ENCODE data around the gene ARHGDIG. TPM values are rescaled to one million over a fixed set of nuclear protein-coding genes. Genes with fewer than 3 reads are reported as not detected.

Gene ARHGDIG
- total RNA-seq, 6 experiments from 2014 or later = not detected

DNA sequence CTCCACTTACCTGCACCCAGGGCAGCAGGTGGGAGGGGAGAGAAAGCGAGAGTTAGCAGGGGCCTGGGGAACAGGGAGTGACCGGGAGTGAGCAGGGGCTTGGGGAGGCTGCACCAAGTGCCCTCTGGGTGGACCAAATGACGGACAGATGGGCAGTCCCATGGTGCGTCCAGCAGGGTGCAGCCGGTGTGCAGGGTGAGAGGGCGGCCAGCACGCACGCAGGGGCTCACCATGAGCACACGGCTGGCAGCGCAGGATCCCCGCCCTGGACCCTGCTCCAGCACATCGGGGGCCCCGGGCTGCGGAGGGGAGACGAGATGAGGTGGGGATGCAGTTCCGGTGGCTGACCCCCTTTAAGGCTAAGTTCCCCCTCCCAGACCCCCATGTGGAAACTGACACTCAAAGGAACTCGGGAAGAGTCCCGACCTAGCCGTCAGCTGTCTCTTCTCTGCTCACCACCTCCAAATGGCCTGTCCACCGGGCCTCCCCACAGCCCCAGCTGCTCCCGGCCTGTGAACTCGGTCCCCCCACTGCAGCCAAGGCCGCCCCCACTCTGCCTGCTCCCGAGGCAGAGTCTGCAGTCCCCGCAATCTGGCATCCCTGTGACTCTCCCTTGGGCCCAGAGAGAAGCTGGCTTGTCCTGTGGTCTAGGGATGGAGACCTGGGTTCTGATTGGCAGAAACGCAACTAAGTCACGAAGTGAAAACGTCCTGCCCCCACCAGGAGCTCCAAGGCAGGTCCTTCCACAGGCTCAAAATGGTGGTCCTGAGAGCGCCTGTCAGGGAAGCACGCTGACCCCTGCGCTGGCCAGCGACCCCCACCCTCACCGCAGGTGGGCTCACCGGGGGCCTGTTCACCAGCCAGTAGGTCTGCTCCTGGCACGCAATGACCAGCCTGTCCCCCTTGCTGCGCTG lies 7.5 kb upstream of the ARHGDIG start:
- ATAC-seq (peak in 1 of 4 donors; percentile 12), DNase-seq (no peak)
- H3K27ac ChIP-seq = no peak overlapping the region
- H3K9me3 ChIP-seq = no peaks in the 10 kb centered on the region
- H3K4me3 ChIP-seq = no peak overlapping the region
- peaks cover 0 to 4% of the 10 kb centered on the region in 2 donors for H3K27me3 ChIP-seq
- H3K36me3 ChIP-seq = no peaks in the 10 kb centered on the region
- 77% methylated on average over 10 of the region's 36 CpGs for WGBS (ENCODE audit: insufficient coverage, low coverage, low lambda C conversion rate, missing lambda C conversion rate)
- intact Hi-C loops (cut with DNase I) = no loop called here
- TF ChIP-seq, protein P1, sequence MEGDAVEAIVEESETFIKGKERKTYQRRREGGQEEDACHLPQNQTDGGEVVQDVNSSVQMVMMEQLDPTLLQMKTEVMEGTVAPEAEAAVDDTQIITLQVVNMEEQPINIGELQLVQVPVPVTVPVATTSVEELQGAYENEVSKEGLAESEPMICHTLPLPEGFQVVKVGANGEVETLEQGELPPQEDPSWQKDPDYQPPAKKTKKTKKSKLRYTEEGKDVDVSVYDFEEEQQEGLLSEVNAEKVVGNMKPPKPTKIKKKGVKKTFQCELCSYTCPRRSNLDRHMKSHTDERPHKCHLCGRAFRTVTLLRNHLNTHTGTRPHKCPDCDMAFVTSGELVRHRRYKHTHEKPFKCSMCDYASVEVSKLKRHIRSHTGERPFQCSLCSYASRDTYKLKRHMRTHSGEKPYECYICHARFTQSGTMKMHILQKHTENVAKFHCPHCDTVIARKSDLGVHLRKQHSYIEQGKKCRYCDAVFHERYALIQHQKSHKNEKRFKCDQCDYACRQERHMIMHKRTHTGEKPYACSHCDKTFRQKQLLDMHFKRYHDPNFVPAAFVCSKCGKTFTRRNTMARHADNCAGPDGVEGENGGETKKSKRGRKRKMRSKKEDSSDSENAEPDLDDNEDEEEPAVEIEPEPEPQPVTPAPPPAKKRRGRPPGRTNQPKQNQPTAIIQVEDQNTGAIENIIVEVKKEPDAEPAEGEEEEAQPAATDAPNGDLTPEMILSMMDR (IDR thresholded peaks at IDR 0.05) = no peak
- TF ChIP-seq POLR2A (IDR thresholded peaks at IDR 0.05) = no peak
- peaks cover 0 to 5% (median 0%) of the 10 kb centered on the region in 4 donors for H3K4me1 ChIP-seq

DNA sequence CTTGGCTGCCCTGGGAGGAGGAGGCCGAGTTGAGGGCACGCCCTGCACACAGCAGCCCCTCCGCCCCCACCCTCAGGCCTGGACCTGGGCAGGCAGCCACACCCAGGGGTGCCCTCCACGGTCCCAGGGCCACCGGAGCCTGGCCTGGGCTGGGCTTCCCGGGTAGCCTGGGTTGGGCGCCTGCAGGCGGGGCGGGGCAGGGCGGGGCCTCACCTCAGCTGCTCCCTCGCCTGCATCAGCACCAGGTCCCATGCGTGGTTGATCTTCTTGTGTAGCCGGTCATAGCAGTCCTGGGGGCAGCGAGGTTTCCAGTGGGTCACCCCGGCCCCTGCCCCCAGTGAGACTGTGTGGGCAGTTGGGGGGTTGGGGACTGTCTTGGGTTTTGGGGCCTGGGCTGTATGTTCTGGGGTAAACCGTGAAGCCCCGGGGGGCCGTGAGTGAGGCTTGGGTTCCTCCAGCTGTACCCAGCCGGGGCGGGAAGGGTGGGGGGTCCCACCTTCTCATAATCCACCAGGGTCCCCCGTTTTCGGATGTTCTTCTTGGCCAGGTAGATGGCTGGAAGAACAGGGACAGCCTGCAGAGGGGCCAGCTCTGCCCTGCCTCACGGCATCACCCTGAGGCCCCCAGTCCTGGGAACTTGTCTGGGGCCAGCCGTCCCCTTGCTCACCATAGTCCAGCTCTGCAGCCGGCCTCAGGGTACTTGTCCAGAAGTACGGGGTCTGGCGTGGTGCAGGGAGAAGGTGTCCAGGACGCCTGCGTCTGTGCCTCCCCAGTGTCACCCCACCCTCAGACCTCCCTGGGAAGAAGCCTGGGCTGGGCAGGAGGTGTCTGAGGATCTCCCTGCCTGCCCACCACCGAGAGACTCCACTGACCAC lies 6.6 kb upstream of the ARHGDIG start:
- peaks cover 0 to 5% (median 0%) of the 10 kb centered on the region in 4 donors for H3K4me1 ChIP-seq
- H3K27ac ChIP-seq = no peak overlapping the region
- DNase-seq = no peak

DNA sequence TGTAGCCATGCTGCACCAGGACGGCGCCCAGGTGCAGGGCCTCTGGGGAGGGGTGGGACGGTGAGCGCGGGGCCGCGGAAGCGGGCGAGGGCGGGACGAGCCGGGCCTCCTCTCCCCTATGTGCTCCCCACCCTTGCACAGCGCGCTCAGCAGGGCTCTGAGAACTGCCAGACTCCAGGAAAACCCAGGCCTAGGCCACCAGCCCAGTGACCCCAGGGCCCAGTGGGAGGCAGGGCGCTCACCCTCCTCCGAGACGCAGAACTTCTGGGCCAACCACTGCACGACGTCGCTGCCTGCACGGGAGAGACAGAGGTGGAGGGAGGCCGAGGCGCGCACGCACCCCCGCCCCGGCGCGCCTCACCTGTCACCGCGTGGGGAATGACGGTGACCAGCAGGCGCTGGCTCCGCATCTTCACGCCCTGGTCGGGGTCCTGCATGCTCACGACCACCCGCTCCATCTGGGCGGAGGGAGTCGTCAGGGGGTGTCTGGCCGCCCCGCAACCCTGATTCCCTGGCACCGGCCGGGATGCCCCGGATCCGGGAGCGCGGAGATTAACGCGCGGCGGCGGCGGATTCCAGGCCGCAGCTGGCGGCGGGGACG lies 5.2 kb upstream of the ARHGDIG start:
- H3K27me3 ChIP-seq = peaks cover 0 to 12% of the 10 kb centered on the region in 2 donors
- no peak overlapping the region for H3K27ac ChIP-seq
- intact Hi-C loops (cut with DNase I) = no loop called here
- H3K4me3 ChIP-seq = peak overlapping the region in 1 of 3 donors; percentile 26
- DNase-seq (peak in 1 of 3 donors; percentile 16), ATAC-seq (peak in 1 of 4 donors; percentile 22)
- peaks cover 0 to 5% (median 0%) of the 10 kb centered on the region in 4 donors for H3K4me1 ChIP-seq
- TF ChIP-seq, protein P1 (IDR thresholded peaks at IDR 0.05) = no peak
- TF ChIP-seq POLR2A (IDR thresholded peaks at IDR 0.05) = no peak
- no peaks in the 10 kb centered on the region for H3K36me3 ChIP-seq
- WGBS (ENCODE audit: insufficient coverage, low coverage, low lambda C conversion rate, missing lambda C conversion rate) = 0% methylated on average over 5 of the region's 58 CpGs
- no peaks in the 10 kb centered on the region for H3K9me3 ChIP-seq

More for the DNA sequence above, 6.6 kb upstream of the ARHGDIG start:
- Histone ChIP-seq H3K4me3 (no peak overlapping the region), H3K27me3 (peaks cover 0 to 4% of the 10 kb centered on the region in 2 donors), H3K36me3 (no peaks in the 10 kb centered on the region), H3K9me3 (no peaks in the 10 kb centered on the region)
- TF ChIP-seq, protein P1 (IDR thresholded peaks at IDR 0.05) = no peak
- no peak for TF ChIP-seq POLR2A (IDR thresholded peaks at IDR 0.05)
- ATAC-seq = no peak
- intact Hi-C loops (cut with DNase I) = no loop called here
- 40% methylated on average over 2 of the region's 30 CpGs for WGBS (ENCODE audit: insufficient coverage, low coverage, low lambda C conversion rate, missing lambda C conversion rate)

DNA sequence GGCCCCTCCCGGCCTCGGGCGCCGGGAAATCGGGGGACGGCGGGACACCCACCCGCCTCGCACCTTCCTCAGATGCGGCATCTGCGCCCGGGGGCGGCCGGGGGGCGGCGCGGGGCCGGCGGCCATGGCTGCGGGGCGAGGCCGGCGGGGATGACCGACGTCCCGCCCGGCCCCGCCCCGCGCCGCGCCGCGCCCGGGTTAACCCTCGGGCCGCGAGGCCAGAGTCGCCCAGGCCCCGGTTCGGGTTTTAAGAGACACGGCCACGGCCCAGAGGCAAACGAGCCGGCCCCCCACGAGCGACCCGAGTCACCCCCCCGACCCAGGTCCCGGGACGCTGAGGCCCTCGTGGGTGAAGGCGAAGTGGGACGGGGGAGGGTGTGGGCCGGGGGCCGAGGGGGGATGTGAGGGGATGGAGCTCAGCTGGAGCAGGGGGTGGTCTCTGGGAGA lies 4.6 kb upstream of the ARHGDIG start, which contains the start of gene RGS11:
TSS of gene RGS11 (minus strand) at position 159 of the 447 bp plus-strand sequence. CDS start at position 126, 33 bp downstream.
- ATAC-seq = no peak
- Histone ChIP-seq H3K27ac (no peak within 1 kb of the TSS), H3K4me1 (peaks cover 0 to 5% (median 0%) of the 10 kb centered on the region in 4 donors), H3K4me3 (peak within 1 kb of the TSS in 1 of 3 donors; percentile 26), H3K36me3 (no peaks in the 10 kb centered on the region), H3K27me3 (peaks cover 0 to 14% of the 10 kb centered on the region in 2 donors), H3K9me3 (no peaks in the 10 kb centered on the region)
- intact Hi-C loops (cut with DNase I) = no loop called here
- TF ChIP-seq, protein P1 (IDR thresholded peaks at IDR 0.05) = no peak
- TF ChIP-seq POLR2A (IDR thresholded peaks at IDR 0.05) = no peak
- no peak for DNase-seq
- 12% methylated on average over 11 of the region's 56 CpGs for WGBS (ENCODE audit: insufficient coverage, low coverage, low lambda C conversion rate, missing lambda C conversion rate)

Data from right lobe of liver (tissue), 6 donors.